Loucy (cell line): ENCODE measurements around the gene MFN2.

ENCODE experiments used
- CTCF ChIP-seq: fragments of 200-600 bp; sonication (generic); conservative IDR thresholded peaks from 2 replicates; pipeline ENCODE4 v1.5.1; 2014; ENCODE audit warnings: mild to moderate bottlenecking, antibody characterized with exemption, low read length
- EZH2phosphoT487 ChIP-seq: fragments of 200-600 bp; IDR thresholded peaks from 2 replicates; pipeline ENCODE4 v1.6.1; 2018; ENCODE audit warnings: antibody characterized with exemption, mild to moderate bottlenecking, moderate library complexity, borderline replicate concordance

- no peak for TF ChIP-seq CTCF
- TF ChIP-seq EZH2phosphoT487 = no peak
Observed at GRCh38 chr1:11957398-11957797, 22.8 kb upstream of the MFN2 start.
